GM18519 (cell line): ENCODE data around the gene MVB12B.
A peak's percentile ranks its signal among the peaks of the same experiment; 100 is the strongest.

ENCODE experiments used
- ATAC-seq: cut with Tn5 transposase; IDR thresholded peaks from one replicate; pipeline ENCODE4 v1.9.1; 2021; ENCODE audit warnings: mild to moderate bottlenecking, moderate library complexity; ENCODE audit not compliant: unreplicated experiment, low FRiP score

The MVB12B gene

DNA sequence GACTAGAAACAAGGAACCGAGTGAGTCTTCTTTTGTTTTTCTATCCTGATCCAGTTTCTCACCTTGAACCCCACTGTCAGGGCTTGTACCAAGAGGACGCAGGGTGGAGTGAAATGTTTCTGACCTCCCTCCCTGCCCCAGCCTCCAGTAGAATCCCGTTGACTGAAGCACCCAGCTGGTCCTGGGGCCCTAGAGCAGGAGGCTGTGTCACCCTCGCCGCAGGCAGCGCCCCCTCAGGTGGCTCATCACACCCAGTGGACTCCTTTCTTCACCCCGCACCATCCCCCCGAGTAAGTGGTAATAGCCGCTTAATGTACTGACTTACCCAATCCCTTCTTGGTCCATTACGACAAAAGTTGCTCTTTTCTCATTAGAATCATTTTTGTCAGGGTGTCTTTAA lies 53.8 kb downstream of the MVB12B start:
- no peak for ATAC-seq

- ATAC-seq: no peak
Observed at GRCh38 chr9:126381195-126381594, 54.6 kb downstream of the MVB12B start.

DNA sequence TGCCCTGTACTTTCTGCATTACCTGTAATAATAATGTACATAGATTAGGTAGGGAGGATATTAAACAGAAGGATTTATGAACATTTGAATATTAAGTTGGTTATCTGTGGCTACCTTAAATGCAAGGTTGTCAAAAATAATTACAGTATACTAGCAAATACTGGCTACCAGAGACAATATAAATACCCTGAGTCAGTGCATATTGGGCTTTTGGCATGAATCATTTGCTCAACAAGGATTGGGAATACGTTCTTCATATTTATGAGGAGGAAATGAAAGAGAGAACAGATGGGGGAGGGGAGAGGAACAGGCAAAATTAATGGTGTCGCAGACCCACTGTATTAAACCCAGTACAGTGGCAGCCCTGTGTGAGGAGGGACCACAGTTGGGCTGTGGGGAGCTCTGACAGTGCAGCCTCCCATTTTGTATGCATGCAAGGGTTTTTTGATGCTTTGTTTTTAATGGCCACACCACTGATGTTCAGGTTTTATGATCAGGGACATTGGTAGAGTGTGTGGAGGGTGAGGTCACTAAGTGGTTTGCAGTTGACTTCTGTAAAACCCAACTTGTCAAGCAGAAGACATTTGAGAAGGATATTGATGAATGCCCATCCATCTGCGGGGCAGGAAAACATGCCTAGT lies 56.9 kb downstream of the MVB12B start:
- no peak for ATAC-seq

DNA sequence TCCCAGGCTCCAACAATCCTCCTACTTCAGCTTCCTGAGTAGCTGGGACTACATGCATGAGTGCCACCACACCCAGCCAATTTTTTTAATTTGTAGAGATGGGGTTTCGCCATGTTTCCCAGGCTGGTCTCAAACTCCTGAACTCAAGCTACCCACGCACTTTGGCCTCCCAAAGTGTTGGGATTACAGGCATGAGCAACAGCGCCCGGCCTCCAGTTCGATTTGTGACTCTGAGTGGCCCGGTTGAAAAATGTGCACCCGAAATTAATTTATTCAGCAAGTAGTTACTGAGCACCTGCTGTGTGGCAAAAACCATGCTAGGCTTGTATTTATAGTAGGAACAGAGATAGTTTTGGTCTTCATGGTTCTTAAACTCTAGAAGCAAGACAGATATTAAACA lies 58.3 kb downstream of the MVB12B start:
- ATAC-seq: no peak

DNA sequence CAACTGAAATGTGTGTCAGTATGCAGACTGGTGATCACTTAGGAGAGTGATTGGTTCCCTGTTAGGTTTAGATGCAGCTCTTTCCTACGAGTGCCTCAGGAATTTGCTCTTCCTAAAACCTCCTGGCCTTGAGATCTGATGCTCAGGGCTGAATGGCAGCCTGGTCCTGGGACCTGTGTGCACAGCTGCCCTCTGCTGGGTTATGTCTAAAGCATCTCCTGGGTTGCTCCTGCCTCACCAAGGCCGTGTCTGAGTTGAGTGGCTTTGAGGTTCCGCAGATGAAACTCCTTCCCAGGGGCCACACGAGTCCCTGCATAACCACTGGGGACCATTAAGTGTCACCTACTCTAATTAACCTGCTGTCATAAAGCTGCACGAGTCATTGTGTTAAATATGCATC lies 59.5 kb downstream of the MVB12B start:
- no peak for ATAC-seq

GRCh38 chr9:126386776-126387175 lies 60.1 kb downstream of the MVB12B start:
- no peak for ATAC-seq

GRCh38 chr9:126388964-126389708 lies 62.5 kb downstream of the MVB12B start:
- ATAC-seq: no peak

GRCh38 chr9:126389992-126390391 lies 63.4 kb downstream of the MVB12B start:
- no peak for ATAC-seq

DNA sequence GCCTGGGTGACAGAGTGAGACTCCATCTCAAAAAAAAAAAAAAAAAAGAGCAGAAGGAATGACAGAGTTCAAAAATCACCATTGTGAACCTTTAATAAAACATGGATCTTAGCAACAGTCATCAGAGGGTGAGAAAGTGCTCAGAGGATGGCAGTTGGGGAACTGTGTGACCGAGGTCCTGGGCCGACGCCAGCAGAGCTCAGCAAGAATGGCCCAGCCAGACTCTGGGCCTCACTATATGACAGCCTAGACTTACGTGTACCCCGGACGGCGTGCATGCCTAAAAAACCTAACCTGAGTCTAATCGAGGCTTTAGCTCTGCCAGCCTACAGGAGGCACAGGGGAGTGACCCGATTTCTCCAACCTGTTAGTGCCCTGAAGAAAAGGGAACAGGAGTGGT lies 64.3 kb downstream of the MVB12B start:
- ATAC-seq: no peak

- no peak for ATAC-seq
Observed at GRCh38 chr9:126391713-126392661, 65.4 kb downstream of the MVB12B start.

GRCh38 chr9:126392662-126393371 lies 66.2 kb downstream of the MVB12B start:
- ATAC-seq: no peak

- ATAC-seq: no peak
Observed at GRCh38 chr9:126393876-126394275, 67.2 kb downstream of the MVB12B start.

DNA sequence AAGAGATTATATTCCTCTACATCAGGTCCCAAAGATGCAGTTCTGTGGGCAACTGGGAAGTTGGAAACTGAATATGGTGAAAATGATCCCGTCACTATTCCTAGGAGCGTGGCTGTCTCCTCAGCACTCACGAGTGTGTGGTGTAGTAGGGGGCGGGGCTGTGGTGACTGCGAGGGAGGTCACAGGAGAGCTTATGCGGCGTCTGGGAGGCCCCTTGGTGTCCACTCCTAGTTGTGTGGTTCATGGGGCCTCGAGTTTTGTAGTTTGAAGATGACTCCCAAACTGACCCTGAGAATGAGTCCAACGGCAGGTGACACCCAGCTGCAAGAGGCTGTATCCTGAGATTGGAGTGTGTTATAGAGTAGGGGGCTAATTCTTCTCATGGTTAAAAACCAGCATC lies 68.2 kb downstream of the MVB12B start:
- ATAC-seq: no peak

DNA sequence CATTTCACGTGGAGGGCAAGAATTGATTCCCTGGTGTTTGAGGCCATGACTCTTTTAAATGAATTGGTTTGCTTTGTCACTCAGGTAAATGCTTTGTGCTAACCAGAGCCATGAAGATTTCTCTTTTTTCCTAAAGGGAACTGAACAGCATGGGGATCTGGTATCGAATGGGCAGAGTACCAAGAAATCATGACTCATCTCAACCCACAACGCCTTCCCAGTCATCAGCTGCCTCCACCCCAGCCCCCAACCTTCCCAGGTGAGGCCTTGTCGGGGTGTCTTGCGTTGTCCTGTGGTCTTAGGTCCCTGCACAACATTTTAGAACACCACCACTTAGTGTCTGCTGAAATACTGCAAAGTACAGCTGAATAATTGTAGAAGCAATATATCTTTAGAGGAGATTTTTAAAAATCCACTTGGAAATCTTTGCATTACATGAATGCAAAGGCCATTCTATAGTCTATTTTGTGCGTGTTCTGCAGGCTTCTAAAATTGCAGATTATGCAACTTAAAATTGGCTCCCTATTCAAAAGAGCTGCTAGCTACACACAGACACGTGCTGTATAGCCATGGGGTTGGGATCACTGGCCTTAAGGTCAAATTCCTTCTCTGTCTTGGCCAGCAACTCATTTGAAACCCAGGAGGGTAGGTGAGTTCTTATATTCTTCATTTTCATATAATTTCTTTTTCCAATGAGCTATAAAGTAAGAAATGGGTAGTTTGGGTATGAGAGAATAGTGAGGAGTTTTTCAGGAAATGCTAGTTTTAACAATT lies 69.0 kb downstream of the MVB12B start:
- no peak for ATAC-seq

DNA sequence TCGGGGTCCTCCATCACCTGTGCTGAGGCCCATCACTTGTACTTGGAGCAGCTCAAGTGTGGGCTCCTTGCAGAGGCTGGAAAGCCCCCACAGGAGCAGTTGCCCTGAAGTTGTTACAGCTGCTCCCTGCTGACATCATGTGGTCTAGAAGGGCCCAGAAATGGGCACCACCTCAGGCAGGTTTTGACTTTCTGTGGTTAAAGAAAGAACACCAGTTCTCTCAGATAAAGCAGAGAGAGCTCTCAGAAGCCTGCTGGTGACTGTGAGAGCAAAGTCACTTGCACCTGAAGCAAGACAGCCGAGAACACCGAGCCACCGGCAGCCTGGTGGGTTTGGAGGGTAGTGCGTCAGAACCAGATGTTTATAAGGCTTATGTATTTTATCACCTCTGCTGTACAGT lies 70.4 kb downstream of the MVB12B start:
- peak; percentile 77 for ATAC-seq

DNA sequence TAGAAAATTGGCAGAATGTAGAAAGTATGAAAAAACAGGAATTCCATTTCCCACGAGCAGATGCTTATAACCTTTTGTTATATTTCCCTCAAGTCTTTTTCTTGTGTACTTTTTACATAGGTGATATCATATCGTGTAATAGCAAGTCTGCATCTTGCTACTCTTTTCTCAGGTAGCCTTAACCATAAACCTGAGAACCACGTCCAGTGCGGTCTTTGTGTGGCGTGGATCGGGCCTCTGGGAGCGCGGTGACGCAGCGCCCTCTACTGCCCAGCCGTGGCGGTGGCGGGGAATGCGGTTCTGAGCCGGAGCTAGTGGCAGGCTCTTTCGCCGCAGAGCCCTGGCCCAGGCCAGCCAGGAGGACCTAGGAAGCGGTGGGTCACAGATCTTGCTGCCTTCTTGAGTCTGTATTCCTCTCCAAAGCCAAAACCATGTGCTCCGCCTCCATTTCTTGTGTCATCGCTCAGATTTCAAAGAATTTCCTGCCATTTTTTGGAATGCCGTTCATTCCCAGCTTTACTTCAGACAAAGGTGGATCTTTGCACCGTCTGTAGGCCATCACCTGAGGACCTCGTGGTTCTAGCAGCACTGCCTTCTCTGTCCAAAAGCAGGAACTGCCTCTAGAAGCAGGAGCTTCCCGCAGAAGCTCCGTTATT lies 71.9 kb downstream of the MVB12B start:
- ATAC-seq: no peak

GRCh38 chr9:126399251-126399650 lies 72.6 kb downstream of the MVB12B start:
- ATAC-seq: no peak

- no peak for ATAC-seq
Observed at GRCh38 chr9:126399789-126400188, 73.2 kb downstream of the MVB12B start.

GRCh38 chr9:126400571-126400970 lies 73.9 kb downstream of the MVB12B start:
- ATAC-seq: no peak
